GM19238 (cell line): ENCODE data around the gene ALPI.
"Not testable (repeated sequence)": the region's sequence is repeated elsewhere in the genome, so short reads cannot be mapped to it uniquely, and the experiment has no call there.

Experiments
- DNase-seq: peaks from one replicate; pipeline ENCODE4 v3.0.0; 2011; ENCODE audit warnings: low spot score; ENCODE audit not compliant: insufficient read length

ALPI gene

GRCh38 chr2:232455426-232456255 lies at the start of gene ALPI:
ALPI (plus strand) TSS chr2:232456153; CDS start chr2:232456200, 47 bp downstream.
- no peak for DNase-seq

GRCh38 chr2:232406556-232407310 lies 49.2 kb upstream of the ALPI start, which contains the start of gene ALPG:
ALPG (plus strand) TSS chr2:232406844; CDS start chr2:232406895, 51 bp downstream.
- no peak for DNase-seq

DNA sequence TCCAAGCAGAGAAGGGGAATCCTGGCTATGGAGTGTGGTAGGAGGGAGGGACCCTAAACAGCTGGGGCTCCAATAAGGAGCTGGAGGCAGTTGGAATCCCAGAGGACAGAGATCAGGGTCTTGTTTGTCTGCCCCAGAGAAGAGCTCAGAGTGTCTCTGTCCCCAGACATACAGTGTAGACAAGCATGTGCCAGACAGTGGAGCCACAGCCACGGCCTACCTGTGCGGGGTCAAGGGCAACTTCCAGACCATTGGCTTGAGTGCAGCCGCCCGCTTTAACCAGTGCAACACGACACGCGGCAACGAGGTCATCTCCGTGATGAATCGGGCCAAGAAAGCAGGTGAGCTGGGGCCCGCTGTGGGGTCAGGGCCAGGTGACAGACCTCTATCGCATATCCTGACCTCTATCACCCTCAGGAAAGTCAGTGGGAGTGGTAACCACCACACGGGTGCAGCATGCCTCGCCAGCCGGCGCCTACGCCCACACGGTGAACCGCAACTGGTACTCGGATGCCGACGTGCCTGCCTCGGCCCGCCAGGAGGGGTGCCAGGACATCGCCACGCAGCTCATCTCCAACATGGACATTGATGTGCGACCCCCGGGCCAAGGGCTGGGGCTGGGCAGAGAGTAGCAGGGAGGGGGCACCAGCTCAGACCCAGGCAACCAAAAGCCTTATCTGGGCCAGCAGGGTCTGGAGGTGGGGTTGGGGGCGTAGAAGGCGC lies 48.4 kb upstream of the ALPI start:
- not testable (repeated sequence) for DNase-seq

DNA sequence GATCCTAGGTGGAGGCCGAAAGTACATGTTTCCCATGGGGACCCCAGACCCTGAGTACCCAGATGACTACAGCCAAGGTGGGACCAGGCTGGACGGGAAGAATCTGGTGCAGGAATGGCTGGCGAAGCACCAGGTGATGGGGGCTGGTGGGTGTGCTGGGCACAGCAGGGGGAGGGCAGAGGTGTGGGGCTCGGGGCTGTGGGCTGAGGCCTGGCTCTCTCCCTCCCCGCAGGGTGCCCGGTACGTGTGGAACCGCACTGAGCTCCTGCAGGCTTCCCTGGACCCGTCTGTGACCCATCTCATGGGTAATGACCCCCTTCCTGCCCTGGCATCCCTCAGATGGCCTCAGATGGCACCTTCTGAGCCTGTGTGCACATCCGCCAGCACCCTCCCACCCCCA lies 47.7 kb upstream of the ALPI start:
- not testable (repeated sequence) for DNase-seq

- not testable (repeated sequence) for DNase-seq
Measured at GRCh38 chr2:232409617-232410016, 46.3 kb upstream of the ALPI start.

- no peak for DNase-seq
Measured at GRCh38 chr2:232410238-232410900, 45.6 kb upstream of the ALPI start.

DNA sequence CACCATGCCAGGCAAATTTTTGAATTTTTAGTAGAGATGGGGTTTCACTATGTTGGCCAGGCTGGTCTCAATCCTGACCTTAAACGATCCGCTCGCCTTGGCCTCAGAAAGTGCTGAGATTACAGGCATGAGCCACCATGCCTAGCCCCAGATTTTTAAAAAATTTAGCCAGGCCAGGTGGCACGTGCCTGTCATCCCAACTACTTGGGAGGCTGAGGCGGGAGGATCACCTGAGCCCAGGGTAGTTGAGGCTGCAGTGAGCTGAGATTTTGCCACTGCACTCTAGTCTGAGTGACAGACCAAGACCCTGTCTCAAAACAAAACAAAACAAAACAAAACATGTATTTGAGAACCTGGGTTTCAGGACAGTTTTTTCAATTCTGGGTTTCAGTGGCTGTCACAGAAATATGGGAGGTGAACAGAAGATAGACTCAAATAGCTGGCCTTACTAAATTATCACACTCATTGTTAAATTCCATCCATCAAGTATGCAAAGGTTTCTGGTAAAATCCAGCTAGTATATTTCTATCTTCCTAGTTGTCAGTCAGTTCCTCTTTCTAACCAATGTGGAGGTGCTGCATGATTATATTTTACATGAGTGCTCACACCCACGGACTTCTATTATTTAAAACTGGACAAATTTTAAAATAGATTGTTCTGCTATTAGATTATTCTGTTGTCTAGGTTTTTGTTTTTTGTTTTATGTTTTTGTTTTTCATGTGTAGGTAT lies 43.9 kb upstream of the ALPI start:
- DNase-seq: no peak

DNA sequence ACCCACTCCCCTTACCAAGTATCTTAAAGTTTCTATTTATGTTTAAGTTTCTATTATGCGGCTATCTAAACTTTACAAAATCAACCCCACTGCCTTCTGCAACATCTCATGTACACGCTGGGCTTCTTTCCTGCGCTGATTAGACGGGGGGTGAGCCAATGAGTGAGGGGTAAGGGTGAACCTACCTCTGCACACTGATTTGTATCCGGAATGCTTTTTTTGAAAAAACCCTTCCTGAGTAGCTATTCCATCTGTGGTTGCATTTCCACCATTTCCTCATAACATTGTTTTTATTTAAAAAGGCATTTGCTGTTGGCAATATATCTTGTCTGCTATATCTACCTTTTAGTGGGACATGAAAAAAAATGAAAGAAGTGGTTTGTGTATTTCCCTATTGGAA lies 43.0 kb upstream of the ALPI start:
- DNase-seq: no peak

GRCh38 chr2:232415138-232415690 lies 40.7 kb upstream of the ALPI start:
- DNase-seq: no peak

DNA sequence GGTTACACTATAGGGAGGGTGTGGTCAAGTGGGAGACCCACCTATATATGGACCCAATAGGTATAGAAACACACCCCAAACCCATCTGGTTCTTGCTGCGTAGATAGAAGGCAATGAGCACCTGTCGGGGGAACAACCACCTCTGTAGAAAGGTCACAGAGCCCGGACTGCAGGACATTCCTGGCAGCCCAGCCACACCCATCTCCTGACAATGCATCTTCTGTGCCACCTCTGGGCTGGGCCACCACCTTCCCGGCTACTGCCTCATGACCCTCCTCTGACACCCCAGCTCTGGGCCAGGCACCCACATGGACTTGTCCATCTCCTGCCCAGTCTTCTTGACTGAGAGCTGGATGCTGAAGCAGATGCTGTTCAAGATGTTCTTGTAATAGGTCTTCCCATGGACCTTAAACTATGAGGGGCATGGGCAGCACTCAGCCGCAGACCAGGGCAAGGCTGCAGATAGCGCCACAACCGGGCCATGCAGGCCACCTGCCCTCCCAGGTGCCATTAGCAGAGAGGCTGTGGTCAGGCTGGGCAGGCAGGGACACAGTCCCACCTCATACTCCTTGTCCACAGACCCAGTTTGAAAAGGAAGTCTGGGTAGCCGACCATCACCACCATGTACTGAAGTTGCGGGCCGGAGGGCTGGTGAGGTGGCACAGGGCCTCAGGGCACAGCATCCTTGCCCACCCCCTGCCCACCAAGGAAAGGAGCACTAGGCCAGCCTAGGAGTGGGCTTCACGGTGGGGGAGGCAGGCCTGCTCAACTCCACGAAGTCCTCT lies 40.0 kb upstream of the ALPI start:
- DNase-seq: no peak

GRCh38 chr2:232416521-232417470 lies 39.2 kb upstream of the ALPI start:
- no peak for DNase-seq

- DNase-seq: no peak
Measured at GRCh38 chr2:232417489-232417888, 38.5 kb upstream of the ALPI start.

DNA sequence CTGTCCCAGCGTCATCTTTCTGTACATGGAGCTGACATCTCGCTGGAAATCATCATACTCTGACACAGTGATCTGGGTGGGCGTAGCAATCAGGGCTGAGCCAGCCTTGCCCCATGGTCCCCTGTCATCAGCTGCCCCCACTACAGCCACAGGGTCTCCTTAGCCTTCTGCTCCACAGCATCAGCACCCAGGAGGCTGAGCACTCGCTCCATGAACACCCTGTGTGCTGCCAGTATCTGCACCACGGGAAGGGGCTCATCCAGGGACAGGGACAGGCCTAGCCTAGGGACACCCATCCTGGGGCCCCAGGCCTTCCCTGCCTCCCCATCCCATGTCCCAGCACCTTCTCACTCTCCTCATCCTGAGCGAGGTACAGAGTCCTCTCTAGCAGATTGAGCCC lies 37.9 kb upstream of the ALPI start:
- no peak for DNase-seq

DNA sequence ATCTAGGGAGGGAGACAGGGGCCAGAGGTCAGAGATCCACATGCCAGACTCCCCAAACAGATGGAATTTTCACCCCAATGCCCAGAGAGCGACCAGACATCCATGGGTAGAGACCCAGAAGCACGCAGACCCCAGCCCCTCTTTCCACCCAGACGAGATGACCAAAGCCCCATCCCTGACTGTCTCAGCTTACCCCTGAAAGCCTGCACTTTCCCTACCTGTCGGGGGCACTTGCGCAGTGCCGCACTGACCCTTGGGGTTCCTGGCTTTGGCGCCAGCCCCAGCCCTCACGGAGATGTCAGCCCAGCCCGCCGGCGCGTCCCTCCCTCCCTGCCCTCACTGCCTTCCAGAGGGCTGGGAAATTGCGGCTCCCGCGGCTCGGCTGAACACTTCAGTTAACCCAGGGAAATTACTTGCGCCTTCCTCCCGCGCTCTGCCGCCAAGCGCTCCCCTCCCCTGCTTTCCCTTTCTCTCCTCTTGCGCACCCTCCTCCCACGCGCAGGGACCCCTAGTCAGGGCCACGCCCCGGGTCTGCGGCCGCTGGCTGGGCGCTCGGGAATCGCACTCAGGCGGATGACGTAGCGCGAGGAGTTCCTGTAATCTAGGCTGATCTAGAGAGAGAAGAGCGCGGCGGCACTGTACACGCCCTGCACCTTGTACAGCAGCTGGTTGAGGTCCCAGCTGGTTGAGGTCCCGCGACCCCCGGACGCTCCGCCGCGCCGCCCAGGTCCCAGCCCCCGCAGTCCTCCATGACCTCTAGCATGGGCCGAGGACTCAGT lies 37.3 kb upstream of the ALPI start:
- no peak for DNase-seq

DNA sequence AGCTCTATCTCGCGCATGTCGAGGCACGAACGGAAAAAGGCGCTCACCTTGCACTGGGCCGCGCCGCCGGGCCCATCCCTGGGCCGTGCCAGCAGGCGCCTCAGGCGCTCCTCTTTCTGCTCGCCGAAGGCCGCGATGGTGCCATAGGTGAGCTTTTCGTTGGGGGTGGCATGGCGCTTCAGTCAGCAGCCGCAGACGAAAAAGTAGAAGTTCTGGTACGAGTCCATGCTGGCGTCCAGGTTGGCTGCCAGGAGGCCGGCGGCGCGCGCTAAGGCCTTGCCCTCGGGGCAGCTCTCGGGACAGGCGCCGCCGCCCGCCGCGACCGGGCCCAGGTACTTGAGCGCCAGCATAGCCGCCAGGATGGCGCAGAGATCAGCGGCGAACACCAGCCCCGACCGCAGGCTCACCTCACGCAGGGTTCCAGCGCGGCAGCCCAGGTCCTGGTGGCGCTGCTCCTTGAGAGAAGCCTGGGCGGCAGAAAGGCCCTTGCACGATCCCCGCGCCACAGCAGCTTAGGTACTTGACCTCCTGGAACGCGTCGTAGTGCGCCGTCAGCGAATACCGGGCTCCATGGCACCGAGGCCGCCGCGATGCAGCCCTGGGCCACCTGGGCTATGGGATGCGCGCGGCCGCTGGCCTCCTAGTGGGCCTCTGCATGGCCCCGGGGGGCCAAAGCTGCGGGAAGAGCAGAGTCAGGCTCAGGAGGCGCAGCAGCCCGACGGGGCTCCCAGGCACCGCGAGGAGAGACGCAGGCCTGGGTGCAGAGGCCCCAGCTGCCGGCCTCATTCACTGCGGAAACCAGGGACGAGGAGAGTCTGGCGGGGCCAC lies 36.5 kb upstream of the ALPI start:
- no peak for DNase-seq

- DNase-seq: no peak
Measured at GRCh38 chr2:232420073-232420454, 35.9 kb upstream of the ALPI start.
